GM21786 (cell line): ENCODE results near the gene ROBO1.
"Not testable (repeated sequence)": the region's sequence is repeated elsewhere in the genome, so short reads cannot be mapped to it uniquely, and the experiment has no call there.

Experiments
- ATAC-seq: cut with Tn5 transposase; IDR thresholded peaks from one replicate; pipeline ENCODE4 v1.9.1; 2021; ENCODE audit not compliant: unreplicated experiment

The ROBO1 gene

DNA sequence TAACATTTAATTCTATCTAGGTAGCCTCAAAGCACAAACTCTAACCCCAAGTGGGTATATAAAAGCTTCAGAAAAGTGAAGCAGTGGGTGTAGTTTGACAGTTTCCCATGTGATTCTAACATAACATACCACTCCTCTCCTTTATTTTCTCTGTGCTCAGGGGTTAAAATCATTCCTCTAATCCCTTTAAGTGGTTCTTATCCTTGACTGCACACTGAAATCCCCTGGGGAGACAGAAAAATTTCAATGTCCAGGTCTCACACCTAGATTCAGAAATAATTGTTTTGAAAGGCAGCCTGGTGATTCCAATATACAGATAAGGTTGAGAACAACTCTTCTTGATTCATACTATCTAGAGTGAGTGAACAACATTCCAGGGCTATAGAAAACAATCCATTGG, 986.4 kb downstream of the ROBO1 start:
- ATAC-seq = no peak

DNA sequence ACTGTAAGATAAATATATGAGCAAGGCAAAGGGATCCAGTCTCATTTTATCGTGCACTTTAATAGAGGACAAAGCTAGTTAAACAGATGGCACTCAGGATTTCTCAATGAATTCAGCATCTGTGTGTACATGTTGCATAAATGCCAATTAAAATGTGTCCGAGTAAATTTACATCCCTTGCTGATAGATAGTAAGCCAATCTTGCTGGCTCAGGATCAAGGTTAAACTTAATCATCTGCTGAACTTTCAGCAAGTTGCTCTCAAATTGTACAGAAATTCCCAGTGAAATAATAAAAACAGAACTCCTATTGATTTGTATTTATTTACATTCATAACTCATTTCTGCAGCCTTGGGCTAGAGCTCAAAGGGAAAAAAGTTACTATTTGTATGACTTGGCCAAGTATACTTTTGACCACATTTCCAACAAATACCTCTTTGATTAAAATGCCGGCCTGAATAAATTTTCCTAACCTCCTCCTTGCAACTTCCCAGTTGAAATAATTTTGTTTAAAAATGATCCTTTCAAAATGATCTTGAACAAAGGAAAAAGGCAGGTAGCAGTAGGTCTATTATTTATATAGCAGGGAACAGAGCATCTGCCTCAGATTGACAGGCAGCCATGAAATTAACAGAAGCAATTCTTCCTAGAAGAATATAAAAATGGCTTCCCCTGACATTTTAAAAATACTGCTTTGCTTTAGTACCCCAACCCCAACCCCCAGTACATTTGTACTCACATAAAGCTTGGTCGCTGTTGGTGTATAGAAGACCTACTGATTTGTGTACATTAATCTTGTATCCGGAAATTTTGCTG, 1001.9 kb downstream of the ROBO1 start:
- no peak for ATAC-seq

DNA sequence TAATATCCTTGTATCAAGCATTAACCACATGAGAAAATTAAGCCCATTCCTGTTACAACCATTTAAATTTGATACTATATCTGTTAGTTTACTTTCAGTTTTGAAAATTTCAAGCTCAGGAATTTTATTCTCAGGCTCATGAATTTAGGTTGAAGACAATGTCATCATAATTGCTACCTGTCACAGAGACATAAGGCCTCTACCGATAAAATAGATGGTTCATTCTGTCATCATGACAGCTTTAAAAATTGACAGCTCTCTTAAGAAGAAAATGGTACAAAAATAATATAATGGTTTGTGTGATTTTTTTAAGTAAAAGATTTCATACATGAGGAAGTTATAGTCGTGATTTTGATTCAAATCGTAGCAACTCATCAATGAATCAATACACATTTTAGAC, 1003.2 kb downstream of the ROBO1 start:
- no peak for ATAC-seq

DNA sequence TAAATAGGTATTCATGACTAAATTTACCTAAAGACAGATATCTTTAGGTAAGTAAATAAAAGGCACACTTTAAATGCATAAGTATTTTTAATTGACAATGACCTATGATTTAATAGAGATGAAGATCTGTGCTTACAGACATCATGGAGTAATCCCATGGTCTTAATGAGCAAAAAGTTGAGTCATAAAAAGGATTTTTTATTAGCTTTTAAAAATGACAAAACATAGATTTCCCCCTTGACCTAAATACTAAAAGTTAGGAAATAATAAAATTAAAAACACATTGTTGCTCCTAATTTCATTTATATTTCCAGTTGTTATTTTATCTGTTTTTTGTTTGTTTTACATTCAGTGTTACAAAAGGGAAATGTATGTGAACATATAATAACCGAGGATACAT, 1005.7 kb downstream of the ROBO1 start:
- ATAC-seq = no peak

DNA sequence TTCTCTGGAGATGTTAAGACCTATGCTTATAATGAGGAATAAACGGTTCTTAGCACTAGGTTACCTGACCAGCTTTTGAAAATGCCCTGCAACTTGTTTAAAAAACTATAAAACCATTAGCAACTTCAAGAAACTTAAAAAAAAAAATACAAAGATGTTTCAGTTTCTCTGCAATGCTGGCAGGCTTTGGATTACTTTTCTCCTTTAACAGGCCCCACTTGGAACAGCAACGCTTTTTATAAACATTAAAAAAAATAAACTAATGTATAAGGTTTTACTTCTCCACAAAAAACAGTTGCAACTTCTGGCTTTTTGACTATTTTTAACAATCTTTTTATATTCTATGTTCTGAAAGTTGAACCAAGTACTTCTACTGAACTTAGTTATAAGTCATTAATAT, 1006.7 kb downstream of the ROBO1 start:
- ATAC-seq = no peak

DNA sequence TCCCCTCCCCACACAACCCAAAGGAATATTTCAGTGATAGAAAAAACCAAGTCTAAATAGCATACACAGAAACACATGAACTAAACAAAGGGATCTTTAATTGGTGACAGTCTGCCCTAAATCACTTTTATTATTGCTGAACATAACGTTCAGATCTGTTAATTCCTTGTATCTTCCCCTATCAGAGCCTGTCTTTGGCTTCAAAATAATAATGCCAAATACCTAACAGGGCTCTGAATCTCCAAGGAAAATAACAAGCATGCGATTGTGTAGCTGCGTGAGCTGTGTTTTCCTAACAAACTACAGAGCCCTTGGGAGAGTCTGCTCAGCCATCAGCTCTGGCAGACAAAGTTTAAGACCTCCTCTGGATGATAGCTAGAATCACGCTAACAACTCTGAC, 1010.1 kb downstream of the ROBO1 start:
- ATAC-seq = no peak

DNA sequence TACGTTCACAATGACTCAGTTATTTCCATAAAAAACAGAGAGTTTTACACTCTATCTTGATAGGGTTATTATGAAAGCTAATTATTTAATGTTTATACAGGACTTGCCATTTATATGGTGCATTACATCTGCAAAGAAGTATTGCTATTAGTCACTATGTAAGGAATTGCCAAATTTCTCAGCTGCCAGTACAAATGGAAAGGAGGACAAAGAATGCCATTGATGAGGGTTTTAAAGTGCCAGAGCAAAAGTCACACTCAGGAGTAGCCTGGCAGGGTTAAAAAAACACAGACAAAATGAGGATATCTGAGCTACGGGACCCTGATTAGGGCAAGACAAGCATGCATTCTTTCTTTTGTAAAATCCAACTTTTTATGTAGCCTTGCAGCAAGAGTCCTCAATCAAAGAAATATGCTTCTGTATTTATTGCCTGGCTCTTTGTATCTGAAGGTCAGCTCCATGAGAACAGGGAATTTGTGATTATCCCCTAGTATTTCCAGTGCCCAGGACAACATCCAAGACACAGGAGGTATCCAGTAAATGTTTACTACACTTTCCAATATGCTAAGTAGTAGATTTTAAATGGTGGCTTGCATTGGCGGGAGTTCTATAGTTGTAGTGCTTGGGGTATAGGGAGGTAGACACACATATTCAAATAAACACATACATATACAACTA, 1013.6 kb downstream of the ROBO1 start:
- no peak for ATAC-seq

DNA sequence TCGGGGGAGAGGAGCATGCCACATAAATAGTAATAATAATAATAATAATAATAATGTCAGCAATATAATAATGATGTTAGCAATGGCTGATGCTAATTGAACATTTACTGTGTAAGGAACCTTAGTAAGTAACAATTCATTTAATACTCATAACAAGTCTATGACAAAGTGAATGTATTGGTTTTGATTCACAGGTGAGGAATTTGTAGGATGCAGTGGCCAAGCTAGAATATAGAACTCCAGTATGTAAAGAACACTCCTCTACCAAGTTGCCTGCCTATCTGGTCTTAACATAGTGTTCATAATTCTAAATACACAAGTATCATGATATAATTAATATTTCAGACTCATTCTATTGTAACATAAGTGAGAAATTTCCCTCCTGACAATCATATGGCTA, 1016.5 kb downstream of the ROBO1 start:
- ATAC-seq = no peak

DNA sequence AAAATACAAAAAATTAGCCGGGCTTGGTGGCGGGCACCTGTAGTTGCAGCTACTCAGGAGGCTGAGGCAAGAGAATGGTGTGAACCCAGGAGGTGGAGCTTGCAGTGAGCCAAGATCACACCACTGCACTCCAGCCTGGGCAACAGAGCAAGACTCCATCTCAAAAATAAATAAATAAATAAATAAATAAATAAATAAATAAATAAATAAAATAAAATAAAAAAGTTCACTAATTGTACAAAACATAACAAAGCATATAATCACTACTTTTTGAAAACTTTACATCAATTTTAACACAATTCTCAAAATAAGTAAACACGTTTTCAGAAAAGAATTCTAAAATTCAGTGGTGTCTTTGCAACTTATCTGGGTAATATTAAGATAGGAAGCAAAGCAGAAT, 1017.5 kb downstream of the ROBO1 start:
- ATAC-seq = not testable (repeated sequence)

DNA sequence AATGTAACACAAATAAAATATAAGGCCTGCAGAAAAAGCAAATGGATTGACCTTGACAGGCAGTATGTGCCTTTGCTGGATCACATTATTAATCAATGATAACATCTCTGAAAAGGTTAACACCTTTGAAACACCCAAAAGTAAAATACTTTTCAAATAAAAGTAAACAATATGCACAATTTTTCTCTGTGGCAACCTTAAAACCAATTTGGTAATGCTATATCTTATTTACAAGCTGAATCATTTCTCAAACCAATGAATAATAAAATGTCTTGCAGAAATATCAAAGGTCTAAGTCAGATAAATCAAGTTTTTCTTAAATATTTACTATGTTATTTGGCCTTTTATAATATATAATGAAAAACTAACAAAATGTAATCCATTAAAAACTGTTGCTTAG, 1018.7 kb downstream of the ROBO1 start:
- no peak for ATAC-seq

DNA sequence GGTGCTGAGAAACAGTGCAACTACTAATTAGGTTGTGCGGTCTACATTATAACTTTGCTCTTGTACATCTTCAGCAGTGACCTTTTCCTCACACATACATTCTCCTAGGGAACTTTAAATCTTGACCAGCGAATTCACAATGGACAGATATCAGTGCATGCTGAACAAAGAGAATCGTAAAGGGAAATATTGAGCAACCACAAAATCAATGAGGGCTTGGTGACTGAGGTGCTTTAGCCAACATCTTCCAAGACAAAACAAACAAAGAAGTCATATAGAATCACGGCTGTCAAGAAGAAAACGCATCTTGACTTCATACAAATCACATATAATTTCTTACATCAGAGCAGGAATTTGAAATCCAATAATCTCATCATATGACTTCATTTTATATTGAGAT, 1022.0 kb downstream of the ROBO1 start:
- ATAC-seq = no peak

DNA sequence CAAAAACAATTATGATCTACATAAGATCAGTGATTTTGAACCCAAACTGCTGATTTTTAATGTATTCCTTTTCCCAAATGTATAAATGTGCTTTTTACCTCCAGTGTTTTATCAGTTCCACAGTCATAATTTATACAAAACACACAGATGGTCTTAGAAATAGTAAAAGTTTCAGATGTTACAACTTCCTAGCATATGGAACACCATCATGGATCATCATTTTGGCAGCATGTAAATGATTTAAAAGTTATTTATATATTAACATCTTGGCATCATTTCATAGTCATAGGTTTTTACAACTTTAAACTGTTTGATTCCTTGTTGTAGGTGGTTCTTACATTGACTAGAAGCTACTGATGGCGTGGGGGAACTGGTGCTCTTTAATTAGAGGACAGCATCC, 1025.3 kb downstream of the ROBO1 start:
- ATAC-seq = no peak

DNA sequence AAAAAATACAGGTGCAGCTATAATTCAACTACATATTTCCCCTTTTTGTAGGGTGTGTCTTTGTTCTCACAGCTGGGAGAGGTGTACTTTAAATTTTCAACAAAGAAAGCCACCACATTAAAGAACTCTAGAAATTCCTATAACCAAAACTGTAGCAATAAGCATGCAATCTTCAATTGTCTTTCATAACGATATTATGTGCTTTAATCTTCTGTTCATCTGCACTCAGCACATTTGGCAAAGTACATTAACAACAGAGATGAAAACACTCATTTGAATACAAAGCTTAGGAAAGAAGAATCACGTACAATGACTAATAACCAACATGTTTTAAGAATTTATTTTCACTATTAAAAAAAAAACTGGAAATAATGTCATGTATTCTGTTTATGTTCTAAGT, 1025.8 kb downstream of the ROBO1 start:
- no peak for ATAC-seq

DNA sequence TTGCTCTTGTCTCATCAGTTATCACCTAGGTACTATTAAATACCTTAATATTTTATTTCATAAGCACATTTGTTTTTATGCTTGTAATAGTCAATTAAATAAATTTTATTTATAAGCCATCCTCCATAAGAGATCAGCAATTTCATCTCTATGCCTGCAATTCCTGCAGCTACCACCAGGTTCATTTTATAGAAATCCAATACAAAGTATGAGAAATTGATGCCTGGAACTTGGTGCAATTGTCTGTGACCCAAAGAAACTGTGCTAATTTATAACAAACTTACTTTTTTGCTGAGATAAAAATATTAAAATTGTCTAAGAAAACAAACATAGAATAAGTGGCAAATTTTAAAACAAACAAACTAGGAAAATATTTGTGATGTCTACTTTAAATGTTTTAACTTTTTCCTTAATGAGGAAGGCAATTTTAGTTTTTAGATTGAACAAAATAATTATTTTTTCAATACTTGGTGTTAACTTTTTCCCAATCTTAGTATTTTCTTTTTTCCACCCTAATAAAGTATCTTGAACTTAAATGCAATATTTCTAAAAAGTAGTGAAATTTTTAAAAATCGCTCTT, 1026.6 kb downstream of the ROBO1 start:
- no peak for ATAC-seq

DNA sequence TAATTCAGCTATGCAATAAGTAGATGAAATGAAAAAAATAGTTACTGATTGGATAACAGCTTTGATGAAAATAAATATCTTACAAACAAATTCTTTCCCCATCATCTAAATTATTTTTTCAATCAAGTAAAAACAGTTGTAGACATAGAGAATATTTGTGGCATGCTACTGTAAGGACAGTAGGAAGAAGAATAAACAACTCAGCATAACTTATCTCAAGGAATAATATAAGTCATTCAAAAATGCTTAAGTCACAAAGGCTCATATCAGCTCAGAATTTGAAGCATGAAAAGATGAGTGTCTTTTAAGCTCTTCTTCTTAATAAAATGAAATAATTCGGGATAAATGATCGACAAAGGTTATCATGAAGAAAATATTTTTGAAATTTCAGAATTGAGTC, 1029.0 kb downstream of the ROBO1 start:
- ATAC-seq = no peak

DNA sequence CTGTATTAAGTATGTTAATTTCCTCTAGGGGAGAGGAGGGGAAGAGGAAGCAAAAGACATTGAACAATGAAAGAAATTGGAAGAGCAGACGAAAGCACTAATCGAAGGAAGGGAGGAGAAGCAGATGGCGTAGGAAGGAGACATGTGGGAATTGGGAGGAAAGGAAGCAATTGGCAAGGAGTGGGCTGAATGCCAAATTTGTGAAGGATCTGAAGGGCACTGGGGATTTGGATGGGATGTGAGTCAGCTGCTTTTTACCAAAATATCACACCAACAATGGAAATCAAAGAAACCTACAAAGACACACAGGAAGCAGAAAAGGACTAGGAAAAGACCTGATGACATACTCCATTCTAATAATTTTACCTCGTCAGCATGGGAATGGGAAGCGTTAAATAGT, 1029.8 kb downstream of the ROBO1 start:
- no peak for ATAC-seq

DNA sequence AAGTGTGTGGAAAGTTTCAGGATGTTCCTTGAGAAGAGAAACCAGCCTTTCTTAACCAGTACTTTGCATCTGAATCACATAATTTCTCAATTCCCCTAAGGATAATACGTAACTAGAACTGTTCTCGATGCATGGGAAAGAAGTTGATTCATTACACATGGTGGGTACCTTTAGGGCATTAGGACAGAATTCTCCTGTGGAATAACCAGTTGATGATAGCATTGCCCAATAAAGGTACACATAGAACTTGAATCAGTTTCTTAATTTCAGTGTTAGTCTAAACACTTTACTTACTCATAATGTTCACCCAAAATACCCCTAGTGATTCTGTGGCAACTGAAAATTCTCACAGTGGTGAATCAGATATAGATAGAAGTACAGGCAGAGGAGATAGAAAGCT, 1030.9 kb downstream of the ROBO1 start:
- peak; percentile 48 for ATAC-seq

DNA sequence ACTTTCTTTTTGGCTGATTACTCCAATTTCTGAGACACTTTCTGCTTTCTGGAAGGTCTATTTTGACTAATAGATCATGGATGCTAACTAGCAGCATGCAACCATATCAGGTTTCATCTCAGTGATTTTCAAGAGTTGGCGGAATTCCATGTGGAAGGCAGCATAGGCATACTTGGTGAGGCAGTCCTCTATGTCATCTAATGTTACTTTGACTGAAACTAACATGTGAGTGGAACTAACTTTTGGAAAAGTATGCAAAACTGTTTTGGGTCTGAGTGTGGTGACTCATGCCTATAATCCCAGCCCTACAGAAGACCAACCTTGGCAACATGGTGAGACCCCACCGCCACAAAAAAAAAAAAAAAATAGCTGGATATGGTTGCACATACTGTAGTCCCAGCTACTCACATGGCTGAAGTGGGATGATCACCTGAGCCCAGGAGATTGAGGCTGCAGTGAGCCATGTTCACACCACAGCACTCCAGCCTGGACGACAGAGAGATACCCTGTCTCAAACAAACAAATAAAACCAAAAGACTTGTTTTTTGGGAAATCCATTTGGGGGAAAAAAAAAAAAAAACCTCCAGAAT, 1033.7 kb downstream of the ROBO1 start:
- no peak for ATAC-seq

DNA sequence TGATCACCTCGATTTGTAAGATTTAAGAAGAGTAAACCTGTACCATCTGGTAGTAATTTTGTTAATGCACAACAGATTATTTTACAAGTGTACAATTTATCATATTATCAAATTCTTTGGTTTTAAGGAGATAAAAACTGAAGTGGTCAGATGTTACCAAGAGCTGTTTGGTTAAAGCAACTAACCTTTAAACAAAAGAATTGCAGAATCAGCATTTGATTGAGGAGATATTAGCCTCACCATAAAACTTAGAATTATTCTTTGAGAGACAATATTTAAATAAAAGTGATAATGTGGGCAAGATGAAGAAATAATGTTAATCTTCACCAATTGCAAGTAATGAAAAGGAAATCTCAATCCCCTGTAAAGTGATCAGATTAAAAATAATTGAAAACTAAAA, 1034.9 kb downstream of the ROBO1 start:
- ATAC-seq = no peak

DNA sequence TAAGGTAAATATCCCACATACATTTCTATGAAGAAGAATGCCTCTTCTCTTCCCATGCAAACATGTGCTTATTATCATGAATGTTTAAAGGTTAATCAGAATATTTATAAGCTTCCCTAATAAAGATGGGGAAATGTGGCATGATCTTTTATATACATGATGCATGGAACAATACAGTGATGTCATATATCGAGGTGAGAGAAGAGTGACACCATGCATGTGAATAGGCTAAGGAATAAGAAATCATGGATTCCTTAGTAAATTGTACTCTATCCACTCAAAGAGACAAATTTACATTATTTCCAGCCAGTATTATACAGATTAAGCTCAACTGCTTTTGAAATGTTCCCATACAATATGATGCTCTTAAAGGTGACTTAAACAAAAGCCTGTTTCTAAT, 1035.3 kb downstream of the ROBO1 start:
- ATAC-seq = no peak

DNA sequence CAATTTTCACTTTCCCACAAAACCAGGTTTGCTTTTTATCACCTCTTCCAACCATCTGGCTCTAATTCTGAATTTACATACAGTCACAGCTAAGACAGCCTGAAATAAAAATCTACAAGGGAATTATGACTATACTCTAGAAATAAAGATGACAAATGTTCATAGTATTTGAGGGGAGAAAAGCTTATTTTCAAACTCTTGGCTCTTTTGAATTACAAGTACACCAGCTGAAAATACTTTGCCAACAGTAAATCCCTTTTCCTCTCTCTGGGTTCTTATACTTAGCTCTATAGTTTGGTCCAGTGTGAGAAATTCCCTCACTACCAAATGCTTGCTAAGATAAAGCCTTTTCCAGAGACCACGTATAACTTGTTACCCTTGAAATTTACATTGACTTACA, 1037.9 kb downstream of the ROBO1 start:
- ATAC-seq = no peak
